ENCODE measurements around the gene TOM1L1. TPM values are rescaled to one million over a fixed set of nuclear protein-coding genes. Genes with fewer than 3 reads are reported as not detected.

Gene TOM1L1
- total RNA-seq, 2 donors from 2014 or later: 52.8 to 81.3 TPM

DNA sequence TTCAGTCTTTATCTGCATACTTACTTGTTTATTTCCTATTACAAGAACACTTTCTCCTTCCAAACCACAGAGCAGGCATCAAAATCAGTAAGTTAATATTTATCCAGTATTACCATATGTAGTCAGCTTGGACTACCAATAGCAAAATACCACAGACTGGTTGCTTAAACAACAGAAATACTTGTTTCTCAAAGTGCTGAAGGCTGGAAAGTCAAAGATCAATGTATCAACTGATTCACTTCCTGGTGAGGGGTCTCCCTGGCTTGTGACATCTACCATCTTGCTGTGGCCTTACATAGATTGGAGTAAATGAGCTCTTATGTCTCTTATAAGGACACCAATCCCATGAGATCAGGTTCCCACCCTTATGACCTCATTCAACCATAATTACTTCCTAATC is 70.5 kb downstream of the TOM1L1 start:
- Histone ChIP-seq H3K4me1 (replicated peaks) (peaks cover 4% of the 10 kb centered on the region), H3K4me3 (no peak overlapping the region), H3K36me3 (no peaks in the 10 kb centered on the region), H3K9me3 (no peaks in the 10 kb centered on the region), H3K27me3 (replicated peaks; ENCODE audit: insufficient read depth) (no peaks in the 10 kb centered on the region), H3K27ac (no peak overlapping the region)
- intact Hi-C loops (cut with DNase I): no loop called here
- no peak for DNase-seq (ENCODE audit: low spot score)
- no peak for TF ChIP-seq POLR2A (IDR thresholded peaks at IDR 0.05)
- TF ChIP-seq, protein P1, sequence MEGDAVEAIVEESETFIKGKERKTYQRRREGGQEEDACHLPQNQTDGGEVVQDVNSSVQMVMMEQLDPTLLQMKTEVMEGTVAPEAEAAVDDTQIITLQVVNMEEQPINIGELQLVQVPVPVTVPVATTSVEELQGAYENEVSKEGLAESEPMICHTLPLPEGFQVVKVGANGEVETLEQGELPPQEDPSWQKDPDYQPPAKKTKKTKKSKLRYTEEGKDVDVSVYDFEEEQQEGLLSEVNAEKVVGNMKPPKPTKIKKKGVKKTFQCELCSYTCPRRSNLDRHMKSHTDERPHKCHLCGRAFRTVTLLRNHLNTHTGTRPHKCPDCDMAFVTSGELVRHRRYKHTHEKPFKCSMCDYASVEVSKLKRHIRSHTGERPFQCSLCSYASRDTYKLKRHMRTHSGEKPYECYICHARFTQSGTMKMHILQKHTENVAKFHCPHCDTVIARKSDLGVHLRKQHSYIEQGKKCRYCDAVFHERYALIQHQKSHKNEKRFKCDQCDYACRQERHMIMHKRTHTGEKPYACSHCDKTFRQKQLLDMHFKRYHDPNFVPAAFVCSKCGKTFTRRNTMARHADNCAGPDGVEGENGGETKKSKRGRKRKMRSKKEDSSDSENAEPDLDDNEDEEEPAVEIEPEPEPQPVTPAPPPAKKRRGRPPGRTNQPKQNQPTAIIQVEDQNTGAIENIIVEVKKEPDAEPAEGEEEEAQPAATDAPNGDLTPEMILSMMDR (IDR thresholded peaks at IDR 0.05): no peak
- TF ChIP-seq POLR2AphosphoS5 (IDR thresholded peaks at IDR 0.05): no peak

DNA sequence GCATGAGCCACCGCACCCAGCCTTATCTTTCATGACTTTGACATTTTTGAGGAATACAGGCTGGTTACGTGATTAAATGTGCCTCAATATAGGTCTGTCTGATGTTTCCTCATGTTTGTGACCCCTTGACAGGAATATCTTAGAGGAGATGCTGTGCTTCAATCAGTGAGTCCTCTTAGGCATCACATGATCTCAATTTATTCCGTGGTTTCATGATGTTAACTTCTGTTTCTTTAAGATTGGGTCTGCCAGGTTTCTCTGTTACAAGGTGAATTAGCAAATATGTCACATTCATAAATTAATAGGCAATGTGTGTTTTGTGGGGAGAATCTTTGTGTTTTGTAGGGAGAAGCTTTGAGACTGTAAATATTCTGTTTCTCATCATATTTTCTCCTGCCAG is 71.2 kb downstream of the TOM1L1 start:
- no peaks in the 10 kb centered on the region for H3K36me3 ChIP-seq
- TF ChIP-seq POLR2A (IDR thresholded peaks at IDR 0.05) (no peak), POLR2AphosphoS5 (IDR thresholded peaks at IDR 0.05) (no peak)
- TF ChIP-seq, protein P1 (IDR thresholded peaks at IDR 0.05): no peak
- no peaks in the 10 kb centered on the region for H3K27me3 ChIP-seq (replicated peaks; ENCODE audit: insufficient read depth)
- H3K9me3 ChIP-seq: no peaks in the 10 kb centered on the region
- WGBS: 92% methylated on average over 3 of the region's 3 CpGs
- H3K27ac ChIP-seq: no peak overlapping the region
- intact Hi-C loops (cut with DNase I): no loop called here
- DNase-seq (ENCODE audit: low spot score): no peak
- peaks cover 4% of the 10 kb centered on the region for H3K4me1 ChIP-seq (replicated peaks)
- H3K4me3 ChIP-seq: no peak overlapping the region

DNA sequence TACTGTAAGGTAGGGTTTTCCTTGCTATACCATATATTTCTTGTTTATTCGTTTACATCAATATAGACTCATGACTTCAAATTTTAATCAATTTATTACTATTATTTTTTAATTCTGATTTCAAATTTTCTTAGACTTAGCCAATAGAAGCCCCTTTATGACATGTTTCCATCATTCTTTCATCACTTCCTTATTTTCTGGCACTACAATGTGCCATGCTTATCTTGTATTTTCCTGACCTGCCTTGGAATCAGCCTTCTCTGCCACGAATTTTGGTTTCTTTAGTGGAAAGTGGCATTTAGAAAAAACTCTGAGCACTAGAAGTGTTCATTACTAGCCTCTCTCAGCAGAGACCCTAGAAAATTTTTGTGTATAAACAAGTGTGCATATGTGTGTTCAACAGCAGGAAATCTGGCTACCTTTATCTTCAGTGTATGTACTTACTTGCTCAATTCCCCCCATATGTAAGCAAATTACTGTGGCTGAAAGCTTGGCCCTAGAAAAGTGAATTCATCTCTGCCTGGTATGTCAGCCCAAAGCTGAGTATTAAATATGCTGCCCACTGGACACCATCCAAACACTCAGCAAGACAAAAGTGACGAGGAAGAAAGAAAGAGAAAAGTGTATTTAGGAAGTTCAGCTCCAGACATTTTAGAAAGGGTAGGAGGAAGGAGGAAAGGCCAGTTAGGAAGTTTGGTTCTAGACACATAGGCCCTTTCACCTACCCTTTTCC is 71.9 kb downstream of the TOM1L1 start:
- Histone ChIP-seq H3K36me3 (no peaks in the 10 kb centered on the region), H3K9me3 (no peaks in the 10 kb centered on the region), H3K4me1 (replicated peaks) (peaks cover 4% of the 10 kb centered on the region), H3K27me3 (replicated peaks; ENCODE audit: insufficient read depth) (no peaks in the 10 kb centered on the region), H3K27ac (no peak overlapping the region), H3K4me3 (no peak overlapping the region)
- intact Hi-C loops (cut with DNase I): no loop called here
- TF ChIP-seq POLR2AphosphoS5 (IDR thresholded peaks at IDR 0.05) (no peak), POLR2A (IDR thresholded peaks at IDR 0.05) (no peak)
- TF ChIP-seq, protein P1 (IDR thresholded peaks at IDR 0.05): no peak
- 84% methylated on average over 3 of the region's 3 CpGs for WGBS
- DNase-seq (ENCODE audit: low spot score): no peak

DNA sequence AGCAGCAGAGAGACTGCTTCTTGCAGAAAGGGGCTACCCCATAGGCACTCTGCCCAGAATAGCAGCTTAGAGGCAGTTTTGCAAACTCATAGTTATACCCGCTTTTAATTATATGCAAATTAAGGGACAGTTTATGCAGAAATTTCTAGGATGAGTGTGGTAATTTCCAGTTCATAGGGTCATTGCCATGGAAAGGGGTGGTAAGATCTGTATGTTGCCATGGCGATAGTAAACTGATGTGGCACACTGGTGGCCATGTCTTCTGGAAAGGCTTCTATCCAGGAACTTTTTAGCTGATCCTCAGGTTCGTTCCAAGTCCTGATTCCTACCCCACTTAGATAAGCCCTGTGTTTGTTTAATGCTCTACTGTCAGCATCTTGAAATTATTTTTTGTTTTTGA is 74.1 kb downstream of the TOM1L1 start:
- Histone ChIP-seq H3K27ac (no peak overlapping the region), H3K9me3 (no peaks in the 10 kb centered on the region), H3K27me3 (replicated peaks; ENCODE audit: insufficient read depth) (no peaks in the 10 kb centered on the region), H3K4me1 (replicated peaks) (peaks cover 4% of the 10 kb centered on the region), H3K4me3 (no peak overlapping the region), H3K36me3 (no peaks in the 10 kb centered on the region)
- WGBS: 85% methylated on average over 3 of the region's 3 CpGs
- intact Hi-C loops (cut with DNase I): no loop called here
- no peak for TF ChIP-seq POLR2A (IDR thresholded peaks at IDR 0.05)
- TF ChIP-seq, protein P1 (IDR thresholded peaks at IDR 0.05): no peak
- TF ChIP-seq POLR2AphosphoS5 (IDR thresholded peaks at IDR 0.05): no peak
- DNase-seq (ENCODE audit: low spot score): no peak

DNA sequence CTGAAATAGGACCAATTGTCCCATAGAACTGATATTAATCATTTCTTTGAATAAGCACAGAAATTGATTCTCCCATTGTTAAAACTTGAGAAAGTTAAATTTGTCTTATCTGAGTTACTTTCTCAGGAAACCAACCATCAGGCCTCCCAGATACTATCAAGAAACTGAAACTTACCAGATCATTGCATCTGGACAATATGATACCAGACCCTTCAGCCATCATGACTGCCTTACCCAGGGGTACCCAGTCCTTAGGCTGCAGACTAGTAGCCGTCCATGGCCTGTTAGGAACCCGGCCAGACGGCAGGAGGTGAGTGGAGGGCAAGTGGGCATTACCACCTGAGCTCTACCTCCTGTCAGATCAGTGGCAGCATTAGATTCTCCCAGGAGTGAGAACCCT is 75.7 kb downstream of the TOM1L1 start:
- Histone ChIP-seq H3K4me3 (no peak overlapping the region), H3K27ac (no peak overlapping the region), H3K4me1 (replicated peaks) (peaks cover 4% of the 10 kb centered on the region), H3K27me3 (replicated peaks; ENCODE audit: insufficient read depth) (no peaks in the 10 kb centered on the region), H3K9me3 (no peaks in the 10 kb centered on the region), H3K36me3 (no peaks in the 10 kb centered on the region)
- TF ChIP-seq POLR2AphosphoS5 (IDR thresholded peaks at IDR 0.05) (no peak), POLR2A (IDR thresholded peaks at IDR 0.05) (no peak)
- TF ChIP-seq, protein P1 (IDR thresholded peaks at IDR 0.05): no peak
- DNase-seq (ENCODE audit: low spot score): no peak
- 87% methylated on average over 3 of the region's 3 CpGs for WGBS
- intact Hi-C loops (cut with DNase I): no loop called here
